GM18507 (cell line): ENCODE data around the gene BEND3.
"Not testable (repeated sequence)": the region's sequence is repeated elsewhere in the genome, so short reads cannot be mapped to it uniquely, and the experiment has no call there.

Experiments used
- DNase-seq: peaks from one replicate; pipeline ENCODE4 v3.0.0; 2011; ENCODE audit warnings: low read depth; ENCODE audit not compliant: insufficient read length; ENCODE audit errors: extremely low spot score
- FAIRE-seq: peaks from 2 replicates; lab custom pipeline; 2011; peaks lifted over from hg19 to GRCh38; lab: Jason Lieb, UNC

The BEND3 gene

GRCh38 chr6:107114926-107115694 lies at the start of gene BEND3:
TSS of gene BEND3 (minus strand) at chr6:107115515. CDS start at chr6:107099285, 16,230 bp downstream.
- DNase-seq = no peak
- FAIRE-seq = no peak

- FAIRE-seq, DNase-seq: not testable (repeated sequence)
Observed at GRCh38 chr6:107164299-107164698, 49.0 kb upstream of the BEND3 start.

GRCh38 chr6:107161521-107161920 lies 46.2 kb upstream of the BEND3 start:
- DNase-seq (no peak), FAIRE-seq (no peak)

GRCh38 chr6:107156617-107157016 lies 41.3 kb upstream of the BEND3 start:
- no peak for DNase-seq
- FAIRE-seq = no peak

- FAIRE-seq = no peak
Observed at GRCh38 chr6:107154801-107155160, 39.5 kb upstream of the BEND3 start.

GRCh38 chr6:107154131-107154800 lies 39.0 kb upstream of the BEND3 start:
- DNase-seq (no peak), FAIRE-seq (no peak)

More at GRCh38 chr6:107154801-107155160, 39.5 kb upstream of the BEND3 start:
- no peak for DNase-seq

GRCh38 chr6:107152638-107153430 lies 37.5 kb upstream of the BEND3 start:
- peak; percentile 5 for FAIRE-seq
- DNase-seq = no peak

- DNase-seq = no peak
Observed at GRCh38 chr6:107144666-107145065, 29.4 kb upstream of the BEND3 start.

GRCh38 chr6:107144014-107144413 lies 28.7 kb upstream of the BEND3 start:
- FAIRE-seq (no peak), DNase-seq (no peak)

More at GRCh38 chr6:107144666-107145065, 29.4 kb upstream of the BEND3 start:
- FAIRE-seq = no peak

- DNase-seq = no peak
- no peak for FAIRE-seq
Observed at GRCh38 chr6:107140581-107140980, 25.3 kb upstream of the BEND3 start.

- not testable (repeated sequence) for DNase-seq, FAIRE-seq
Observed at GRCh38 chr6:107136324-107136723, 21.0 kb upstream of the BEND3 start.

- FAIRE-seq, DNase-seq: not testable (repeated sequence)
Observed at GRCh38 chr6:107135048-107135680, 19.8 kb upstream of the BEND3 start.

- DNase-seq (no peak), FAIRE-seq (no peak)
Observed at GRCh38 chr6:107132330-107132954, 17.1 kb upstream of the BEND3 start.

GRCh38 chr6:107129370-107129925 lies 14.1 kb upstream of the BEND3 start:
- DNase-seq = no peak

GRCh38 chr6:107128577-107128976 lies 13.3 kb upstream of the BEND3 start:
- DNase-seq (no peak), FAIRE-seq (no peak)

More at GRCh38 chr6:107129370-107129925, 14.1 kb upstream of the BEND3 start:
- FAIRE-seq = no peak

- FAIRE-seq (no peak), DNase-seq (no peak)
Observed at GRCh38 chr6:107128175-107128574, 12.9 kb upstream of the BEND3 start.

GRCh38 chr6:107125771-107126170 lies 10.5 kb upstream of the BEND3 start:
- FAIRE-seq (no peak), DNase-seq (no peak)

- DNase-seq = no peak
- peak; percentile 76 for FAIRE-seq
Observed at GRCh38 chr6:107124934-107125348, 9.6 kb upstream of the BEND3 start.

GRCh38 chr6:107123501-107123900 lies 8.2 kb upstream of the BEND3 start:
- DNase-seq (no peak), FAIRE-seq (no peak)
